GM12864 (cell line): Measurements from ENCODE around the gene CGNL1.

ENCODE experiments used
- DNase-seq: peaks from one replicate; pipeline ENCODE4 v3.0.0-alpha.2; 2011; ENCODE audit warnings: low read depth
- H3K4me3 ChIP-seq: 2 replicates; pipeline ENCODE4 v1.5.1; 2011; ENCODE audit warnings: mild to moderate bottlenecking, low read depth, low read length, control low read depth
- TF ChIP-seq, protein P1 (sequence below): IDR thresholded peaks from 2 replicates; pipeline ENCODE4 v1.5.1; 2011; ENCODE audit warnings: low read depth, mild to moderate bottlenecking, moderate library complexity, low read length, control low read depth, inconsistent platforms; ENCODE audit errors: missing control alignments

Gene CGNL1

DNA sequence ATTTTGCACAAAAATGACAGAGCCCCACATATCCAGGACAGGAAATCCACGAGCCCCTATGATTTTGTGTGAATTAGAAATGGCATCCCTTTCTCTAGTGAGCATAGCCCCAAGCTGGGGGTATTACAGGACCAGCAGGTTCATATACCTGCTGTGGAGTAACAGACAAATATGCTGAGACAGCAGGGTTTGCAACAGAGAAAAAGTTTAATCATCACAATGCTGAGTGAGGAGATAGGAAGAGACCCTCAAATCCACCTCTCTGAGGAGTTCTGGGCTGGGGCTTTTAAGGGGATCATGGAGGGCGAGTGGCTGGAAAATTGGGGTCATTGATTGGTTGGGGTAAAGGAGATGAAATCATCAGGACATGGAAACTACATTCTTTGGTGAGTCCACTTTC lies 207.0 kb downstream of the CGNL1 start:
- DNase-seq: no peak
- no peak overlapping the region for H3K4me3 ChIP-seq
- TF ChIP-seq, protein P1, sequence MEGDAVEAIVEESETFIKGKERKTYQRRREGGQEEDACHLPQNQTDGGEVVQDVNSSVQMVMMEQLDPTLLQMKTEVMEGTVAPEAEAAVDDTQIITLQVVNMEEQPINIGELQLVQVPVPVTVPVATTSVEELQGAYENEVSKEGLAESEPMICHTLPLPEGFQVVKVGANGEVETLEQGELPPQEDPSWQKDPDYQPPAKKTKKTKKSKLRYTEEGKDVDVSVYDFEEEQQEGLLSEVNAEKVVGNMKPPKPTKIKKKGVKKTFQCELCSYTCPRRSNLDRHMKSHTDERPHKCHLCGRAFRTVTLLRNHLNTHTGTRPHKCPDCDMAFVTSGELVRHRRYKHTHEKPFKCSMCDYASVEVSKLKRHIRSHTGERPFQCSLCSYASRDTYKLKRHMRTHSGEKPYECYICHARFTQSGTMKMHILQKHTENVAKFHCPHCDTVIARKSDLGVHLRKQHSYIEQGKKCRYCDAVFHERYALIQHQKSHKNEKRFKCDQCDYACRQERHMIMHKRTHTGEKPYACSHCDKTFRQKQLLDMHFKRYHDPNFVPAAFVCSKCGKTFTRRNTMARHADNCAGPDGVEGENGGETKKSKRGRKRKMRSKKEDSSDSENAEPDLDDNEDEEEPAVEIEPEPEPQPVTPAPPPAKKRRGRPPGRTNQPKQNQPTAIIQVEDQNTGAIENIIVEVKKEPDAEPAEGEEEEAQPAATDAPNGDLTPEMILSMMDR: no peak

DNA sequence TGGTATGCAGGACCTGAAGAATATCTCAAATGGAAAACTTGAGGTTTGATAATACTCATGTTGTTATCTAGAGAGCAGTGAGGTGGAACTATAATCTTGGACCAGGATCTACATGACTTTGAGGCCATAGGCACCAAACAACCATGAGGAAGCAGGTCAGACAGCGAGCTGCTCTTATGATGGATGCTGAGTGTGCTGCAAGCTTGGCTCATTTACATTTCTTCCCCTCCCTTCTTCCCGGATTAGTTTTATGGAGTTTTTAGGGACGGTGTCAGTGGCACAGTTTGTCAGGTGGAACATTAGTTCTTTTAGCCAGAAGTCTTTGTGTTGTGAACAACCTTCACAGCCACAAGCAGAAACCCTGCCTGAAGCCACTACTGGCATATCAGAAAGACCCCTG lies 207.4 kb downstream of the CGNL1 start:
- no peak for DNase-seq
- TF ChIP-seq, protein P1: no peak
- no peak overlapping the region for H3K4me3 ChIP-seq

DNA sequence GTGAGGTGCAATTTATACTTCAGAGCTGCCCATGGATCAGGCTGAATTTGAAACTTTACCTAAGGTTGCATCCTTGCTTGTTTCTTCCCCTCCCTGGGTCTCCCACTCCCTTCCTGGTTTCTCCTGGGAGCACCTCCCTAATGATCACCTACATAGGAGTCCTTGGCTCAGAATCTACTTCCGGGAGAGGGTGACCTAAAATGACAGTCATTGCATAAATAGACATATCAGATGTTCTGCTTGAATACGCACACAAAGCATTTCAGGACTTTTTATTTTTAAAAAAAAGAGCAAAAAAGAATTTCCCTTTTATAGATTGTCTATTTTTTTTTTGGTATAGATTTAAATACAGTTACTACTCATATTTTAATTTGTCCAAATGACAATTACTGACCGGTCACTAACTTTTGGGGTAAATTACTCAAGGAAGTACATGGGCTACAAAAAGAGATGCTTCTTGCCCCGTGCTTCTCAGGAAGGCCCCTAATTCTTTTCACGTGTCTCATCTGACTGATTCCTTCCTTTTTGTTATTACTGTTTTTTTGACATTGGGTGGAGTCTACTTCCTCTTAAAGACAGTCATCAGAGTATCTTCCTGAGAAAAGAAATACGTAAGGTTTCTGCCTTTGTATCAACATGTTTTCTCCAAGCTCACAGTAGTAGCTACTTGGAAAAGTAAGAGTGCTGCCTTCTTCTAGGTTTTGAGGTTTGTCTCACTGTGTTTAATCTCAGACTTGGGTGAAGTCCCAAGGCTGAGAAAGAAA lies 210.5 kb downstream of the CGNL1 start:
- H3K4me3 ChIP-seq: no peak overlapping the region
- peak; percentile 3 for DNase-seq
- TF ChIP-seq, protein P1: no peak

DNA sequence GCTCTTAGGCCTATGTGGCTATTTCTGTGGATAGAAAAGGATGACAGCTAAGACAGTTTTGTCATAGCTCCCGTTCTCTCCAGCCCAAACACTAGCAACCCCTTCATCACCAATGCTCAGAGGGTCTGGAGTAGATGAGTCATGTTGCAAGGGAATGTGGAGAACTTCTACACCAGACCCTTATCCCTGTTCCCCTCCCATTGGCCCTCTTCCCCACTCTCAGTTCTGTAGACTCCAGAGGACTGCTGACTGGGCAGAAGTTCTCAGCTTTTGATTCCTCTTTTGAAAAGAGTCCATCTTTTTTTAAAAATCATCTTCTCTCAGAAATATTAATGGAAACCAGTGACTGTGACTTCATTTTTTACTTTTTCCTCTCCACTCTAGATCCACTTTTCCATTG lies 213.0 kb downstream of the CGNL1 start:
- TF ChIP-seq, protein P1: no peak

DNA sequence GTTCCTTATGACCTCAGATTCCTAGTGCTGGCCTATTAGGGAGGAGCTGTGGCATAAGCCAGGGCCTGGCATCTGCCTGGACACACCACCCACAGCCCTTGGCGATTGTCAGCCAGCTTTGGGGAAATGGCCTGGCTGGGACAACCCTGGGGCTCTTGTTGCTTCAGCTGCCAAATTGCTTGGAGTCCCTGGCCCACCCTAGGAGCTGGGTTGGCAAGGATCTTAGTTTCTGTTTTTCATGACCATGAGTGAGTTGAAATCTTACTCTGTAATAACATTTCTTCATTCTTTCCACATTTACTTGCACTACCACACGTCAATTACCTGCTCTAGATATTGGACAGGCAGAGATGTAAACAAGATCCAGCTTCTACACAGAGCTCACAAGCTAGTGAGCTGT lies 213.4 kb downstream of the CGNL1 start:
- DNase-seq: no peak
- TF ChIP-seq, protein P1: no peak

More for the DNA sequence above, 213.0 kb downstream of the CGNL1 start:
- no peak for DNase-seq
- H3K4me3 ChIP-seq: no peak overlapping the region

DNA sequence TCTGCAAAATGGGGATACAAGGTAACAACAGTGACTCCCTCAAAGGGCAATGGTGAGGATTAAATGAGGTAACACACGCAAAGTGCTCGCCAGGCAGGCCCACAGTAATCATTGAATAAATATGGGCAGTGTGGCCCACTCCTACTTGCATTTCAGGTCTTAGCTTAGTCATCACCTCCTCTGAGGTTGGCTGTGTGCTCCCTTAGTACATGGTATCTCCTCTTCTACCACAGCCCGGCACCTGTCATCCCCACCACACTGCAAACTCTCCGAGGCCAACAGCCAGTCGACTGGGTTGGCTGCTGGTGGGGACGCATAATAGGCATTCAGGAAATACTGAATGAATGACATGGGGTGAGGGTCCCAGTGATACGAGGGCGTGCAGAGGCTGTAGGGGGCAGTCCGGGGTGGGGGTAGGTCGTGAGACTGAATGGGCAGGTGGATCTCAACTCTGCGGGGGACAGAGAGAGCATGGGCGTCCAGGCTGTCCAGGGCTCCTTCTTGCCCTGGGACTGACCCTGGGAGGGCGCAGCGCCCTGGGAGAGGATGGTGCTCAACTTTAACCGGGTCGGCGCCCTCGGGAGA lies 215.0 kb downstream of the CGNL1 start:
- H3K4me3 ChIP-seq: no peak overlapping the region
- TF ChIP-seq, protein P1: no peak
- no peak for DNase-seq

More for the DNA sequence above, 213.4 kb downstream of the CGNL1 start:
- H3K4me3 ChIP-seq: no peak overlapping the region
